Sigmoid colon (tissue), 7 donors: ENCODE data around the gene ASF1B. TPM values are rescaled to one million over a fixed set of nuclear protein-coding genes. Genes with fewer than 3 reads are reported as not detected.

Source experiments
- DNase-seq: peaks from one replicate; pipeline ENCODE4 v3.0.0-alpha.2; 2019
- H3K27ac ChIP-seq, 4 donors: fragments of 200-600 bp; sonication (generic); one replicate each; pipeline ENCODE4 v1.5.1; 2016 to 2019; ENCODE audit warnings: mild to moderate bottlenecking in 1 of 4
- H3K27me3 ChIP-seq, 3 donors: fragments of 200-600 bp; sonication (generic); one replicate each; pipeline ENCODE4 v1.5.1; 2019; ENCODE audit warnings: mild to moderate bottlenecking in 1 of 3
- H3K36me3 ChIP-seq, 4 donors: fragments of 200-600 bp; sonication (generic); one replicate each; pipeline ENCODE4 v1.5.1; 2016 to 2019
- H3K4me1 ChIP-seq, 4 donors: fragments of 200-600 bp; sonication (generic); one replicate each; pipeline ENCODE4 v1.5.1; 2017 to 2019
- H3K4me3 ChIP-seq, 4 donors: fragments of 200-600 bp; sonication (generic); one replicate each; pipeline ENCODE4 v1.5.1; 2017 to 2019; ENCODE audit warnings: mild to moderate bottlenecking in 2 of 4, moderate library complexity in 1 of 4
- H3K9me3 ChIP-seq, 4 donors: fragments of 200-600 bp in 3 of 4; sonication (generic) in 3 of 4; one replicate each; pipeline versions ENCODE4 v1.5.1 to v1.6.1; 2013 to 2019
- CTCF ChIP-seq, 4 experiments: fragments of 450-650 bp in 3 of 4; fragments of 200-600 bp in 1 of 4; IDR thresholded peaks; one replicate each; pipeline ENCODE4 v1.5.1; 2016 to 2019; ENCODE audit warnings: antibody characterized with exemption in 4 of 4, mild to moderate bottlenecking in 3 of 4, moderate library complexity in 2 of 4
- EP300 ChIP-seq, 4 donors: sonication (generic); formaldehyde crosslinking; IDR thresholded peaks; one replicate each; pipeline ENCODE4 v1.6.1; 2017; ENCODE audit warnings: antibody characterized with exemption in 4 of 4
- POLR2A ChIP-seq, 2 donors: fragments of 450-650 bp; IDR thresholded peaks; one replicate each; pipeline ENCODE4 v1.6.1; 2016; ENCODE audit warnings: antibody characterized with exemption in 2 of 2, mild to moderate bottlenecking in 2 of 2, moderate library complexity in 2 of 2
- POLR2AphosphoS5 ChIP-seq, 4 donors: sonication (generic); formaldehyde crosslinking; IDR thresholded peaks; one replicate each; pipeline ENCODE4 v1.6.1; 2017; ENCODE audit warnings: antibody characterized with exemption in 4 of 4
- WGBS, 2 donors: extraction: QIAGEN DNeasy Blood & Tissue Kit; methylation state at CpG; one replicate each; pipeline ENCODE4 v1.1.7; 2013; 5-methylcytosine and 5-hydroxymethylcytosine counted together
- intact Hi-C: fragments of 100-400 bp; cut with DNase I; formaldehyde crosslinking; loops from one replicate; pipeline ENCODE4 v1.15.1; 2023
- polyA plus RNA-seq, 3 donors: library from polyadenylated mRNA; stranded (reverse); fragments of 200-250 nt; gene quantifications; one replicate each; pipeline ENCODE4 v1.2.3, GENCODE V29; 2013
- total RNA-seq, 4 donors: library from RNA; depleted of rRNA; stranded (reverse); fragments of >200 nt; gene quantifications; one replicate each; pipeline ENCODE4 v1.1.0, GENCODE V29; 2016
- donor health status: healthy with polysubstance abuse.
- donor health status: Bipolar disorder and iron deficiency.
- donor health status: healthy.

Gene ASF1B
- total and polyA plus RNA-seq, 7 donors = 1.1 to 26.9 (median 2.8) TPM; not detected in 1

GRCh38 chr19:14088634-14089411, 47.6 kb downstream of the ASF1B start:
- peak overlapping the region; percentile 49 to 98 (median 92) for H3K27ac ChIP-seq
- peaks cover 0 to 17% (median 12%) of the 10 kb centered on the region in 4 donors for H3K36me3 ChIP-seq
- H3K27me3 ChIP-seq = no peaks in the 10 kb centered on the region
- 87 to 91% methylated on average over 30 of the region's 30 CpGs for WGBS, 2 donors
- peak overlapping the region; percentile 29 to 84 (median 72) for H3K4me3 ChIP-seq
- H3K4me1 ChIP-seq = peaks cover 0 to 20% (median 17%) of the 10 kb centered on the region in 4 donors
- peaks cover 4 to 6% (median 5%) of the 10 kb centered on the region in 4 donors for H3K9me3 ChIP-seq
- DNase-seq = no peak
- intact Hi-C loops = loop anchor here (10.0 kb wide), 1 partner anchor 294 kb away; the partner anchor contains the start of gene ZSWIM4
- TF ChIP-seq EP300 (IDR thresholded peaks at IDR 0.05) (no peak), POLR2A (IDR thresholded peaks at IDR 0.05) (no peak), POLR2AphosphoS5 (IDR thresholded peaks at IDR 0.05) (no peak), CTCF (IDR thresholded peaks at IDR 0.05) (no peak)

GRCh38 chr19:14086098-14086497, 50.3 kb downstream of the ASF1B start:
- 76 to 78% methylated on average over 5 of the region's 5 CpGs for WGBS, 2 donors
- intact Hi-C loops = loop anchor here (10.0 kb wide), 1 partner anchor 291 kb away; the partner anchor contains the start of gene ZSWIM4

GRCh38 chr19:14085309-14085995, 50.9 kb downstream of the ASF1B start, which contains the start of gene C19orf67:
Gene C19orf67 (minus strand): TSS chr19:14085783. CDS start chr19:14085627, 156 bp downstream.
- no peak for TF ChIP-seq POLR2AphosphoS5 (IDR thresholded peaks at IDR 0.05)
- no peak for TF ChIP-seq POLR2A (IDR thresholded peaks at IDR 0.05)
- no peak for TF ChIP-seq EP300 (IDR thresholded peaks at IDR 0.05)
- no peak for TF ChIP-seq CTCF (IDR thresholded peaks at IDR 0.05)
- Histone ChIP-seq H3K27me3 (no peaks in the 10 kb centered on the region), H3K4me1 (peaks cover 0 to 25% (median 23%) of the 10 kb centered on the region in 4 donors), H3K9me3 (no peaks in the 10 kb centered on the region), H3K4me3 (no peak within 1 kb of the TSS), H3K27ac (no peak within 1 kb of the TSS), H3K36me3 (peaks cover 0 to 17% (median 12%) of the 10 kb centered on the region in 4 donors)
- intact Hi-C loops = loop anchor here (10.0 kb wide), 1 partner anchor 291 kb away; the partner anchor contains the start of gene ZSWIM4
- WGBS, 2 donors = 47 to 71% methylated on average over 54 of the region's 54 CpGs
- DNase-seq = no peak

More at GRCh38 chr19:14086098-14086497, 50.3 kb downstream of the ASF1B start:
- TF ChIP-seq EP300 (IDR thresholded peaks at IDR 0.05) (no peak), POLR2AphosphoS5 (IDR thresholded peaks at IDR 0.05) (no peak), POLR2A (IDR thresholded peaks at IDR 0.05) (no peak), CTCF (IDR thresholded peaks at IDR 0.05) (no peak)
- no peak overlapping the region for H3K27ac ChIP-seq
- no peaks in the 10 kb centered on the region for H3K27me3 ChIP-seq
- H3K4me3 ChIP-seq = no peak overlapping the region
- peaks cover 0 to 17% (median 12%) of the 10 kb centered on the region in 4 donors for H3K36me3 ChIP-seq
- H3K4me1 ChIP-seq = peaks cover 0 to 21% (median 19%) of the 10 kb centered on the region in 4 donors
- H3K9me3 ChIP-seq = no peaks in the 10 kb centered on the region
- no peak for DNase-seq

GRCh38 chr19:14082675-14082960, 53.8 kb downstream of the ASF1B start:
- intact Hi-C loops = loop anchor here (10.0 kb wide), 1 partner anchor 288 kb away; the partner anchor contains the start of gene ZSWIM4
- peak overlapping the region in 2 of 4 donors; percentile 86 to 95 for H3K27ac ChIP-seq
- H3K27me3 ChIP-seq = no peaks in the 10 kb centered on the region
- WGBS, 2 donors = 22 to 67% methylated on average over 1 of the region's 1 CpG
- peaks cover 0 to 3% (median under 1%) of the 10 kb centered on the region in 4 donors for H3K36me3 ChIP-seq
- H3K4me1 ChIP-seq = peaks cover 0 to 22% (median 19%) of the 10 kb centered on the region in 4 donors
- H3K9me3 ChIP-seq = no peaks in the 10 kb centered on the region
- TF ChIP-seq POLR2A (IDR thresholded peaks at IDR 0.05) = no peak
- no peak for TF ChIP-seq POLR2AphosphoS5 (IDR thresholded peaks at IDR 0.05)
- TF ChIP-seq CTCF (IDR thresholded peaks at IDR 0.05) = no peak
- no peak for TF ChIP-seq EP300 (IDR thresholded peaks at IDR 0.05)
- DNase-seq = no peak
- no peak overlapping the region for H3K4me3 ChIP-seq
